ENCODE data around the gene BOK. TPM values are rescaled to one million over a fixed set of nuclear protein-coding genes. Genes with fewer than 3 reads are reported as not detected.
"Not testable (repeated sequence)": the region's sequence is repeated elsewhere in the genome, so short reads cannot be mapped to it uniquely, and the experiment has no call there.

BOK gene
- polyA plus RNA-seq = 100 to 1,000 TPM in 1 of 3 donors, 10 to 100 TPM in 2; 28.1 to 222 (median 43.2) TPM

GRCh38 chr2:241558532-241559322 lies at the start of gene BOK:
TSS of gene BOK (plus strand) at chr2:241558745. CDS start at chr2:241559484, 739 bp downstream.
- WGBS, 3 donors = 1 to 2% (median 2%) methylated on average over 91 to 98 of the region's 98 CpGs
- no peak within 1 kb of the TSS for H3K27ac ChIP-seq (ENCODE audit: low read depth, low read length)

DNA sequence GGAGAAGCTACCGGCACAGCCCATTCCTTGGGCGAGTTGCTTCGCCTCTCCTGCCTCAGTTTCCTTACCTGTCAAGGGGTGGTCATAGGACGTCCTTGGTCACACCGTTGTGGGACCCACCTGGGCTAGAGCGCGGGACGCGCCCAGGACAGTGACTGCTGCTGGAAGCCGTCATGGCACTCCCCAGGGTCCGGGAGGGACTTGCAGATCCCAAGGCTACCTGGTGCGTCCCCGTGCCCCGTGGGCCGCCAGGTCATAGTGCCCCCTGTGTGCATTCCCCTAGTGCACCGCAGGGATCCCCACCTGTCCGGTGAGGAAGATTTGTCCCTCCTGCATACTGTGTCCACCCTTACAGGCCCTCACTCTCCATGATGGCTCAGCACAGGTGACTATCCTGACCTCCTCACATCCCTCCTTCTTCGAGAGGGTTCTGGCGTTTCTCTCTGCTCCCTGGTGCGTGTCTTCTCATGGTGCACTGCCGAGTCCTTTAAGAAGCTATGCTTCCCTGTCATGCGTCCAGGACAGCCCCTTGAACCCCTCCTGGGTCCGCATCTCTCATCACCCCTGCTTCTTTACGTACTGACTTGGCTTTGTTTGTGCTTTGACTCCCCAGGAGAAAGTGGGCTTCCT lies 49.3 kb upstream of the BOK start:
- no peak overlapping the region for H3K27ac ChIP-seq (ENCODE audit: low read depth, low read length)
- 19 to 27% (median 25%) methylated on average over 24 of the region's 24 CpGs for WGBS, 3 donors

DNA sequence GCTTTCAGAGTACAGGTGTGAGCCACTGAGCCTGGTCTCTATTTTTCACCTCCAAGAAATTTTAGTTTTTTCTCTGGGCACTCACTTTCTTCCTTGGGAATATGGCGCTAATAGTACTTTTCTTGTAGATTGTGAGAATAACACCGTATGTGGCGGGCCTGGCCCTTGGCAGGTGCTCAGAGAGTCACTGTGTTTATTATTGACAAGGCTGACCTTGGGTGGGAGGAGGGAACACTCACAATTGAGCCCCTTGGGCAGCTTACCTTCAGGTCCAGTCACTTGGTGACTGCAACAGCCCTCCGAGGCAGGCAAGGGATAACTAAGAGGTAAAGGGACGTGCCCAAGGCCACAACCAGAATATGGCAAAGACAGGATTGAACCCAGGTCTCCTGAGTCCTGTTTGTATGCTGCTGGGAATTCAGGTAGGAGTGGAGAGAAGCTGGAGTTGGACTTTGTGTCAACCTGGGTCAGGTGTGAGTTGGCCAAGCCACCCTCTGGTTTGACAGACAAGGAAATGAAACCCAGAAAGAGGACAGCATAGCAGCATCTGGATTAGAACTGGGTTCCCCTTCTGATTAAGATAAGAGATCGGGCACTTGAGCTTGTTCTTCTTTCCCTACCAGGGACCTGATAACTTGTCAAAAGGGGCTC lies 47.3 kb upstream of the BOK start:
- no peak overlapping the region for H3K27ac ChIP-seq (ENCODE audit: low read depth, low read length)
- 48 to 96% (median 96%) methylated on average over 6 of the region's 6 CpGs for WGBS, 3 donors

GRCh38 chr2:241514553-241514952 lies 44.0 kb upstream of the BOK start:
- 73 to 82% (median 74%) methylated on average over 5 of the region's 5 CpGs for WGBS, 3 donors

GRCh38 chr2:241514986-241515737 lies 43.4 kb upstream of the BOK start:
- 58 to 78% (median 68%) methylated on average over 10 of the region's 10 CpGs for WGBS, 3 donors
- H3K27ac ChIP-seq (ENCODE audit: low read depth, low read length) = no peak overlapping the region

More at GRCh38 chr2:241514553-241514952, 44.0 kb upstream of the BOK start:
- no peak overlapping the region for H3K27ac ChIP-seq (ENCODE audit: low read depth, low read length)

DNA sequence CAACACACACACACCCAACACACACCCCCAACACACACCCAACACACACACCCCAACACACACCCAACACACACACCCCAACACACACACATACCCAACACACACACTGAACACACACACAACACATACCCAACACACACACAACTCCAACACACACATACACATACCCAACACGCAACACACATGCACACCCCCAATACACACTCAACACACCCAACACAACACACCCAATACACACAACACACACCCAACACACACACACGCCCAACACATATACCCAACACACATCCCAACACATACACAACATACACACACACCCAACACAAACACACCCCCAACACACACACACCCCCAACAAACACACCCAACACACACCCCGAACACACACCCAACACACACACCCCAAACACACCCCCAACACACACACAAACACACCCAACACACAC lies 42.0 kb upstream of the BOK start:
- WGBS, 3 donors = 96 to 98% (median 96%) methylated on average over 3 of the region's 3 CpGs
- H3K27ac ChIP-seq (ENCODE audit: low read depth, low read length) = no peak overlapping the region

- WGBS, 3 donors = 90 to 93% (median 92%) methylated on average over 6 of the region's 6 CpGs
- H3K27ac ChIP-seq (ENCODE audit: low read depth, low read length) = no peak overlapping the region
Measured at GRCh38 chr2:241517297-241517696, 41.2 kb upstream of the BOK start.

DNA sequence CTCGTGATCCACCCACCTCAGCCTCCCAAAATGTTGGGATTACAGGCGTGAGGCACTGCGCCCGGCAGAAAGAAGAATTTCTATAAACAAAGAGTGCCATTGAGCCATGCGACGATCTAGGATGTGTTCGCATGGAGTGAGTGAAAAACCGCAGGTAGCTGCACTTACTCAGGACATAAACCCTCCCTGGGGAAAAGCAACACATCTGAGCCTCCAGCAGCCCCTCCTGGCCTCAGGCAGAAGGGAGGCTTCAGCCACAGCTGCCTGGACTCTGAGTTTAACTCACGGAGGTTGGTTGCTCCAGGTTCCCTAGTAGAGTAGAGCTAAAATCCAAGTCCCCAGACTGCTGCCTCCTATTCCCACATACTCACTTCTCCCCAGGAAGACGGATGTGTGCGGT lies 38.9 kb upstream of the BOK start:
- H3K27ac ChIP-seq (ENCODE audit: low read depth, low read length) = no peak overlapping the region
- 70 to 77% (median 74%) methylated on average over 11 of the region's 11 CpGs for WGBS, 3 donors

GRCh38 chr2:241522477-241522876 lies 36.1 kb upstream of the BOK start:
- 77 to 82% (median 81%) methylated on average over 5 of the region's 5 CpGs for WGBS, 3 donors

DNA sequence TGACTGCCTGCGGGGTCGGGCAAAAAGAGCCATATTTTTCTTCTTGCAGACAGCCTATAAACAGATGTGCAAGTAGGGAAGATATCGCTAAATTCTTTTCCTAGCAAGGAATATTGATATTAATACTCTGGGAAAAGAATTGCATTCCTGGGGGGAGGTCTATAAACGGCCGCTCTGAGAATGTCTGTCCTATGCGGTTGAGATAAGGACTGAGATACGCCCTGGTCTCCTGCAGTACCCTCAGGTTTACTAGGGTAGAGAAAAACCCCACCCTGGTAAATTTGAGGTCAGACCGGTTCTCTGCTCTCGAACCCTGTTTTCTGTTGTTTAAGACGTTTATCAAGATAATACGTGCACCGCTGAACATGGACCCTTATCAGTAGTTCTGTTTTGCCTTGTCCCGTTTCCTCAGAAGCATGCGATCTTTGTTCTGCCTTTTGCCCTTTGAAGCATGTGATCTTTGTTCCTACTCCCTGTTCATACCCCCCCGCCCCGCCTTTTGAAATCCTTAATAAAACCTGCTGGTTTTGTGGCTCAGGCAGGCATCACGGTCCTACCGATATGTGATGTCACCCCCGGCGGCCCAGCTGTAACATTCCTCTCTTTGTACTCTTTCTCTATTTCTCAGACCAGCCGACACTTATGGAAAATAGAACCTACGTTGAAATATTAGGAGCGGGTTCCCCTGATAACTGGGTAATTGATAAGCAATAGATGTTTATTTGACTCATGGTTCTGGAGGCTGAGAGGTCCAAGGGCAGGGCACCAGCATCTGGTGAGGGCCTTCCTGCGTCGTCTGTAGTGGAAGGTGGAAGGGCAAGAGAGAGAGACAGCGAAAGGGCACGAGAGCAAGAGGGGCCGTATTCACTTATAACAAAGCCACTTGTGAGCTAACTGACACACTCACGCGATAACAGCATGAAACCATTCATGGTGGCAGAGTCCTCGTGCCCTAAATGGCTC lies 32.4 kb upstream of the BOK start:
- not testable (repeated sequence) for H3K27ac ChIP-seq (ENCODE audit: low read depth, low read length)
- 89 to 94% (median 93%) methylated on average over 31 of the region's 31 CpGs for WGBS, 3 donors

More at GRCh38 chr2:241522477-241522876, 36.1 kb upstream of the BOK start:
- H3K27ac ChIP-seq (ENCODE audit: low read depth, low read length) = no peak overlapping the region

DNA sequence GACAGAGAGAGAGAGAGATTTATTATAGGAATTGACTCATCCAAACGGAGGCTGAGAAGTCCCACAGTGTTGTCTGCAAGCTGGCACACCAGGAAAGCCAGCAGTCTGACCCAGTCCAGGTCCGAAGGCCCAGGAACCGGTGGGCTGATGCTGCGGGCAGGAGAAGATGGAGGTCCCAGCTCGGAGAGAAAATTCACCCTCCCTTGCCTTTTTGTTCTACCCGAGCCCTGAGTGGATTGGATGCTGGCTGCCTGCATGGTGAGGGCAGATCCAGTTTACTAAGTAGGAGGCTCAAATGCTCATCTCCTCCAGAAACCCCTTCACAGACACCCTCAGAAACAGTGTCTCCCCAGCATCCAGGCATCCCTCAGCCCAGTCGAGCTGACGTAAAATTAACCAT lies 28.0 kb upstream of the BOK start:
- 66 to 76% (median 70%) methylated on average over 8 of the region's 8 CpGs for WGBS, 3 donors
- H3K27ac ChIP-seq (ENCODE audit: low read depth, low read length) = no peak overlapping the region

GRCh38 chr2:241531161-241531722 lies 27.3 kb upstream of the BOK start:
- no peak overlapping the region for H3K27ac ChIP-seq (ENCODE audit: low read depth, low read length)
- WGBS, 3 donors = 63 to 82% (median 77%) methylated on average over 13 of the region's 13 CpGs

DNA sequence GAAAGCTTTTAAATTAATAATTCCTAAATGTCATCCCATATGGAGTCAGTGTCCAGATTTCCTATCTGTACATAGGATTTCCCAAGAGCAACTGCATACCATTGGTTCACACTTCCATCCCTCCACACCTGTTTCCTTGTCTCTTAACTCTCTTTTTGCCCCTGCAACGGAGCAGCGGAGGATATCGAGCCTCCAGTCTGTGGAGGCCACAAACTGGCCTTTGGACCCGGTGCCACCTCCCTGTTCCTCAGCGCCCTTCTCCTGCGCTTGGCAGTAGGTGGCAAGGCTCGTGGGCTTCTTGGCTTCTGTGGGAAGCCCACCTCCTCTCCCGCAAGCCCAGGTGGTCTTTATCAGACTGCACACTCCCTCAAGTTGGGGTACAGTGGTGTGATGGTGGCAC lies 26.4 kb upstream of the BOK start:
- WGBS, 3 donors = 92 to 95% (median 92%) methylated on average over 8 of the region's 8 CpGs
- H3K27ac ChIP-seq (ENCODE audit: low read depth, low read length) = no peak overlapping the region

- H3K27ac ChIP-seq (ENCODE audit: low read depth, low read length) = no peak overlapping the region
- WGBS, 3 donors = 82 to 90% (median 89%) methylated on average over 21 to 26 of the region's 26 CpGs
Measured at GRCh38 chr2:241532733-241533601, 25.6 kb upstream of the BOK start.

GRCh38 chr2:241534293-241534692 lies 24.3 kb upstream of the BOK start:
- 79 to 91% (median 87%) methylated on average over 7 of the region's 7 CpGs for WGBS, 3 donors

DNA sequence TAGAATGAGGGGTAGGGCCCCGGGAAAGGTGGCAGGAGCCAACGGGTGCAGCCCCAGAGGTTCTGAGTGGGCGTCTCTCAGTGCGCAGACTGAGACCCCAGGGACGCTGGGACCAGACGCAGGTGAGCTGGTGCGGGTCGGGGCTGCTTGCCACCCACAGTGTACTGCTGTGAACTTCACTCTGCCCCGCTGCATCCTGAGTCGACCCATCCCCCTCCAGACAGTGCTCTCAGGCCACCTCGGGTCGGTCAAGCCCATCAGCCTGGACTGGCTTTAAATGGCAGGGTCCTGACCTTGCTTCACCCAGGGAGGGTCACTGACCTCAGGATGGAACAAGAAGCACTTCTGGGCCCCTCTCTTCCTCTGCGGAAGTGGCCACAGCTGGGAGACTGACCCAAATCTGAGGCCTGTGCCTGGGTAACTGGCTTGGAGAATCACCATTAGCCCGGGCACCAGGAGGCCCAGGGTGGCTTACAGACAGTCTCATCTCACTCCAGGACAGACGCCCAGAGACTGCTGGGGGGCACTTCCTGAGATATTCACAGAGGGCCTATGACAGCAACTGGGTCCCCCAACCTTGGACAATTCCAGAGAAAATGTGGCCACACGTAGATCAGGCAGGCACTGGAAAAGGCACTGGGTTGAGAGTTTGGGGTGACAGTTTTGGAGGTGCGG lies 23.7 kb upstream of the BOK start:
- no peak overlapping the region for H3K27ac ChIP-seq (ENCODE audit: low read depth, low read length)
- 79 to 82% (median 79%) methylated on average over 17 of the region's 17 CpGs for WGBS, 3 donors

More at GRCh38 chr2:241534293-241534692, 24.3 kb upstream of the BOK start:
- H3K27ac ChIP-seq (ENCODE audit: low read depth, low read length) = no peak overlapping the region

Measured in adipose tissue (tissue), 3 donors.